HG03175 (cell line): ENCODE data around the gene TMED1.
"Not testable (repeated sequence)": the region's sequence is repeated elsewhere in the genome, so short reads cannot be mapped to it uniquely, and the experiment has no call there.

Experiments used
- ATAC-seq: cut with Tn5 transposase; IDR thresholded peaks from one replicate; pipeline ENCODE4 v1.9.1; 2021; ENCODE audit warnings: mild to moderate bottlenecking, moderate library complexity; ENCODE audit not compliant: unreplicated experiment

Gene TMED1

GRCh38 chr19:10863107-10863717 is 27.2 kb upstream of the TMED1 start:
- ATAC-seq = no peak

GRCh38 chr19:10862561-10863106 is 26.6 kb upstream of the TMED1 start:
- no peak for ATAC-seq

GRCh38 chr19:10861103-10861651 is 25.2 kb upstream of the TMED1 start:
- no peak for ATAC-seq

- ATAC-seq = no peak
These were observed 22.3 kb upstream of the TMED1 start for GRCh38 chr19:10858204-10858828.

GRCh38 chr19:10856899-10857298 is 20.9 kb upstream of the TMED1 start:
- not testable (repeated sequence) for ATAC-seq

GRCh38 chr19:10855879-10856522 is 20.0 kb upstream of the TMED1 start:
- ATAC-seq = no peak

- no peak for ATAC-seq
These were observed 18.5 kb upstream of the TMED1 start for GRCh38 chr19:10854350-10855089.

GRCh38 chr19:10852941-10853340 is 16.9 kb upstream of the TMED1 start:
- ATAC-seq = no peak

GRCh38 chr19:10852098-10852800 is 16.2 kb upstream of the TMED1 start:
- no peak for ATAC-seq

- no peak for ATAC-seq
These were observed 14.6 kb upstream of the TMED1 start for GRCh38 chr19:10850631-10851030.

GRCh38 chr19:10848230-10848856 is 12.3 kb upstream of the TMED1 start, which contains the start of gene C19orf38:
Gene C19orf38 (plus strand): TSS chr19:10848415. CDS start chr19:10848509, 94 bp downstream.
- no peak for ATAC-seq

- ATAC-seq = no peak
These were observed 10.6 kb upstream of the TMED1 start for GRCh38 chr19:10846500-10847202.

- no peak for ATAC-seq
These were observed 6.8 kb upstream of the TMED1 start for GRCh38 chr19:10842788-10843187.

- ATAC-seq = no peak
These were observed 3.4 kb upstream of the TMED1 start for GRCh38 chr19:10839114-10840050.

- ATAC-seq = no peak
These were observed 2.4 kb upstream of the TMED1 start for GRCh38 chr19:10838377-10838776.

GRCh38 chr19:10837649-10838048 is 1.6 kb upstream of the TMED1 start:
- not testable (repeated sequence) for ATAC-seq

GRCh38 chr19:10836479-10837330 is 693 bp upstream of the TMED1 start:
- peak; percentile 17 for ATAC-seq
